NCI-H526 treated with DMSO at 0.1 percent for 48 hours (cell line): ENCODE measurements around the gene MPST.

Source experiments
- DNase-seq: peaks from one replicate; lab custom pipeline; 2025; lab: John Stamatoyannopoulos, UW

Gene MPST

DNA sequence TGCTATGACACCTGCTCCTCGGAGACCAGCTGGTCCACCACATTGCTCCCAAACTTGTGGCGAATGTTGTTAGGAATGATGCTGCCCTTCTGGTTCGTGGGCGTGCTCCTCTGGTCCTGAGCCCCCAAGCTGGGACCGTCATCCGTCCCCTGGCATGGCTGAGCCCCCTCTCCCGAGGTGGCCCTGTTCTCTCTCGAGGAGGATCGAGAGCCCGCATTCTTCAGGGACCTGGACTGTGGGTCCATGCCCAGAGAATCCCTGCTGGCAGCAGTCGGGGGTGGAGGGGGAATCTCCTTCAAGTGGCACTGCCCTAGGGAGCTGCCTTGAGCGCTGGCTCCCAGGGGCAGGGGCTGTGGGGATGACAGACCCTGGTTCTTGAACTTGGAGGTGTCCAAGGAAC is 17.7 kb upstream of the MPST start:
- no peak for DNase-seq

DNA sequence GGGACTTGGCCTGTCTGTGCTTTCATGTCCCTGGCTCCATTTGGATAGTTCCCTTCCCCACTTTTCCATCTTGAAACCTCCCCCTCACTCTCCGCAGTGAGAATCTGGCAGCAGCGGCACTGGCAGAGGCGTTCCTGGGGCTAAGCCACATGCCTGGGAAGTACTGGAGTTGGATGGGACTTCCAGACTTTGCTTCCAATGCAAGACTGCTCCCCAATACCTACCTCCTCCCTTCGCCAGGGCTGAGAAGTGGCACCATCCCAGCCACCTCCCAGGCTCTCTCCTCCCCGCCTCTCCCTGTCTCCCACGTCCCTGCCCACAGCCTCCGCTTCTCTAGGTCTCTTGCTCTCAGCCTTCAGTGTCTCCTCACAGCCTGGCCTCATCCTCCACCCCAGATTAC is 16.9 kb upstream of the MPST start:
- DNase-seq, result no peak

DNA sequence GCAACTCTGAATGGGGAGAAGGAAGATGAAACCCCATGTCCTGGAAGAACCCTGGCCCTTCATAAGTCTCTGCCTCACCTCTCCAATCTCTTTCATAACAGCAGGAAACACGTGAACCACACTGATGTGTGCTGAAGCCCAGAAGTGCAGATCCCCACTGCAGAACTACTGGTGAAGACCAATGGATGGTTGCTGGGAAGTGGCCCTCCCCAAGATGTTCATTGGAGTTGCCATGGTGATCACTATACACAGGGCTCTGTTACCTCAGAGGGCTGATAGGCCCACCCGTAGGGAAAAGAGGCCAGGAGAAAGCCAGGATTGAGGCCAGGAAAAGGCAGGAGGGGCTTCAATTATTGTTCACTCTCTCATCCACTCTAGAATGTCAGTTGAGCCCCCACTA is 11.9 kb upstream of the MPST start:
- no peak for DNase-seq

DNA sequence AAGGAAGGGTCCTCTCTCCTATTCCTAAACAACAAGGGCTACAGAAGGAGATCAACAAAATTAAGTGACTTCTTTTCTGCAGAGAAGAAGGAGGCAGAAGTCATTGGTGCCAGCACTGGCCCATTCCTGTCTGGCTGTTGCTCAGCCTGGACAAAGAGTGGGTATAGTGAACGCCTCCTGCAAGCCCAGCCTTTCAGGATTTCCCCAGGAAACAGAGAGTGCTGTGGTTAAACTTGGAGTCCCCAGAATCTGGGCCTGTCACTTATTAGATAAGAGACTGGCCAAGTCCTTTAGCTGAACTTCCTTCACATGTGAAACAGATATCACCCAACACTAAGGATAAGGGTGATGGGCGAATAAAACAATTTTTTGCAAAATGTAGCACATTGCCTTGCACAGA is 11.2 kb upstream of the MPST start:
- DNase-seq, result no peak

DNA sequence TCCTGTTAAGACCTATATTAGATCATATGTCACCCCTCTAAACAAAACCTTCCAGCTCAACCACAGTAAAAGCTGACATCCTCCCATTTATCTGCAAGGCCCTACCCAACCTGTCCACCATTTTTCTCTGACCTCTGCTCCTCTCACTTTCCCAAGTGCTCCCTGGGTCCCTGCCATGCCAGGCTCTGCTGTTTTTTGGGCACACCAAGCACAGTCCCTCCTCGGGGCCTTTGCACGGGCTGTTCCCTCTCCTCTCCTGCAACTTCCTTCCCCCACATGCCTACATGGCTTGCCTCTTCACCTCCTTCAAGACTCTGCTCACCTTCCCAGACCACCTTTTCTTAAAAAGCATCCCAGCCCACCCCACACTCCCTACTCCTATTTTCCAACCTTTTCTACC is 10.1 kb upstream of the MPST start:
- no peak for DNase-seq

DNA sequence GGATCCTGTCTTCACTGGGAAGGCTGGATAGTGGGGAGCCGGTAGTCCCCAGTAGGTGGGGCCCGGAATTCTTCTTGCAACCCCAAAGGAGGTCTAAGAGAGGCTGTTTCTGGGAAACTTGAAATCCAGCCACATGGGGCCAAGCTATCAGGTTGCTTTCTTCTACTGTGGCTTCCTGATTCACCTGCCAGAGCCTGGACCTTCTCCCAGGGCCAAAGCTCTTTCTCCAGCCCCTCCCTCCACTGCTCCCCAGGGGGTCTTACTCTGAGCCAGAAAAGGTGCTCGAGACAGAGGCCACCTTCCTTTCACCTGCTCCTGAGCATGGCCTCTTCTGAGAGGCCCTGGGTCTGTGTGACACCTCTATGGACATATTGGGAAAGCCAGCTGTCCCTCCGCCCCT is 9.4 kb upstream of the MPST start:
- DNase-seq, result no peak

DNA sequence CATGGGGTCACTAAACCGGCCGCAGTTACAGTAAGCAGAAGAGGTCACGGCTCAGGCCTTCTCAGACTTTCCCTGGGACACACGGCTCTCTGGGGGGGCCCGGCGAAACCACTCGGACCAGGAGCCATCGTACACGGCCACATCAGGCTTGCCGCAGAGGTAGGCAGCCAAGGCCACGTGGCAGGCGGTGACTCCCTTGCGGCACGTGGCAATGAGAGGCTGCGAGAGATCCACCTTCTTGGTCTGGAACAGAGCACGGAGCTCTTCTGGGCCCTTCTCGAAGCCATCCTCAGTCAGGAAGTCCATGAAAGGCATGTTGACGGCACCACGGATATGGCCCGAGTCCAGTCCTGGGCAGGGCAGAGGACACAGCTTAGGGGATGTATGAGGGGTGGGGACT is 8.6 kb upstream of the MPST start:
- no peak for DNase-seq

DNA sequence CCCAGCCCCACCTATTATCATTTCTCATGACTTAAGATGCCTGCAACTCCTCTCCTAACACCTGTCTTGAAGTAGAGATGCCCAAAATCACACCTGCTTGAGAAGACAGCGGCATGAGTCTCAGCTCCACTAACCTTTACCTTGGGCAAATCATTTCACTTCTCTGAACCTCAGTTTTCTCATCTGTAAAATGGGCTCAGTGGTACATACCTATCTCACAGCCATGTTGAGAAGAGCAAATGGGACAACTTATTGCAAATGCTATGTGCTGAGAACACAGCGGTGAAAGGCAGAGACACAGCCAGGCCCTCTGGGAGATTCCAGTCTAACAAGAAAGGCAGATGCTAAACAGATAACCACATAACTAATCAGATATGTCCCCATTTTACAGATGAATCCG is 8.1 kb upstream of the MPST start:
- no peak for DNase-seq

DNA sequence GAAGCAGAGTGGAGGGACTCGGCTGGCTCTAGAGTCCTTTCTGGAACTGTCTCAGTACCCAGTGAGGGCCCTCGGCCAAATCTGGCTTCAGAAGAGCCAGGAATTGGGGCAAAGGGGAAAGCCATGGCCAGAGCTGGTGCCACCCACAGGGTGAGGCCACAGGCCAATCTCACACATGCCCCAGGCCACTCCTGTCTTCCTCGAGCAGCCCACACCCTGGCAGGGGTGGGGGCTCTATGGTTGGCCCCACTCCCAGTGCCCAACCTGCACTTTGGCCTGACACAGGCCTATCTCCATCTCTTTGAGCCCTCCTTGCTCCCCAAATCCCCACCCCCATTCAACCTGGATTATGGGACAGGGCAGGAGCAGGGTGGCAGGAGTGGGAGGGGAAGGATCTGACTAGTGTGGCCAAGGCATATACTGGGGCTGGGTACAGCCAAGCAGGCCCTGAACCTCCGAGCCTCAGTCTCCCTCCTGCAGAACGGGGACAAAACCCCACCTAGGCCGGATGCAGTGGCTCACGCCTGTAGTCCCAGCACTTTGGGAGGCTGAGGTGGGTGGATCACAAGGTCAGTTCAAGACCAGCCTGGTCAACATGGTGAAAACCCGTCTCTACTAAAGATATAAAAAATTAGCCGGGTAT is 7.2 kb upstream of the MPST start:
- DNase-seq, result no peak

DNA sequence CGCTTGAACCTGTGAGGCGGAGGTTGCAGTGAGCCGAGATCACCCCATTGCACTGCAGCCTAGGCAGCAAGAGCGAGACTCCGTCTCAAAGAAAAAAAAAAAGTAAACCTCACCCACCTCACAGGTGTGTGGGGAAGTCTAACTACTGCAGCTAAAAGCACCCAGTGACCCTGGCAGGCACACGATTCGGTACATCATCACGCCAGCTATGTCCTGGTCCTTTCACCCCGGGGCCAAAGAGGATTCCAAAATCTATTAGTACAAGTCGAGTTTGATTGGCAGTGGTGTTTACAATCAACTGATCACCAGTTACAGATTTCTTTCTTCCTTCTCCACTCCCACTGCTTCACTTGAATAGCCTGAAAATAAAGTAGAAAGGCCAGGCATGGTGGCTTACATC is 6.6 kb upstream of the MPST start:
- no peak for DNase-seq

DNA sequence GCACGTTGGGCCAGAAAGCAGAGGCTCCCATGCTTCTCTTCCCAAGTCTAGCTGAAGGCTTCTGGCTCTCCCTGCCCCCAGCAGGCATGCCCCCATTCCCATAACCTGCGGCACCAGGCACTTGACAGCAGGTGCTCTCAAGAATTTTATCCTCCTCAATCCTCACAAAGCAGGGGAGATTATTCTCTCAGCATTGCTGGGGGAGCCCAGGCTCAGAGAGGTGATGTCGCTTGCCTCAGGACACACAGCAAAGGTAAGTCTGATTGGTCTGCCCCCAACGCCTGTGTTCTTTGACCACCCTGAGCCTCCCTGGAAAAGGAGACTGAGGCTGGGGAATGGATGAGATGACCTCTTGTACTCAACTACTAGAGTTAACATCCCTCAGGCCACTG is 5.1 kb upstream of the MPST start:
- no peak for DNase-seq

DNA sequence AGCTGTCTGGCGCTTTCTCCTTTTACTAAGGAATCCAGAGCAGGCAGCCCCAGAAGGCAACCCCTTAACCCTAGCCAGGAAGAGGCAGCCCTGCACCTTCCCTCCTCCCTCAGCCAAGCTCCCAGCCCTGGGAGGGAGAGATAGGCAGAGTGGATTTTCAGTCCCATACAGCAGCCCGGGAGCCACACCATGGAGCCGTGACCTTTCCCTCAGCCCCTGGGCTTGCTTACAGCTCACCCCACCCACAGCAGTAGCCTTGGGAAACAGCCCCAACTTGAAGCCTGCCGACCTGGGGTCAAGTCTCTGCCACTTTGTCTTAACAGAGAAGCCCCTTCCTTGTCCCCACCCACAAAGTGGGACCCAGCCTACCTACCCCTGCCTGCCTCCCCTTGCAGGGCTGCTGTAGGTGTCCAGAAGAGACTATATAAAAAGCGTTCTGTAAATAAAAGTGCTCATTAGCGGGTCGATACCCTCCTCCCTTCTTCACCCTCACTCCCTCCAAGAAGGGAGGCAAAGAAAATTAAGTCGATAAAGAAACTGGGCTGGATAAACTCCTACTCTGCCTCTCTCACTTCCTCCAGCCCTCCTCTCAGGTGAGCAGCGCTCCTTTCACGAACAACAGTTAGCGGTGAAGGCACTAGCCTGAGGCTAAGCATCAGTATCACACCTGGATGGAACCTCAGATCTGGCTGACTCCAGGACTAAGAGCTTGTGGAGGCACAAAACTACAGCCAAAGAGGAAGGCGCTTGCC is 4.5 kb upstream of the MPST start:
- DNase-seq, result no peak

DNA sequence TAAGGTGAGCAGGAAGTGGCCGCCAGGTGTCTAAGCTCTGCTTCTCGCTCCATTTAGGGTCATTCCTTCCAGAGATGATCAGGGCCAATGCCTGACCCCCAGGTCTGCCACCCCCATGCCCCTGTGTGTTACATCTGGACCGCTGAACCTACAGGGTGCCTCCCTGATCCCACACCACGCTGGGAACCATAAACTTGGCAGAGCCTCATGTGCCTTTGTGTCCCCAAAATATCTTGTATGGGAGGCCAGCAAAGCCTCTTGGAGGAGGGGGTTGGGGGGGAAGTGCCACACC is 4.0 kb upstream of the MPST start:
- no peak for DNase-seq

DNA sequence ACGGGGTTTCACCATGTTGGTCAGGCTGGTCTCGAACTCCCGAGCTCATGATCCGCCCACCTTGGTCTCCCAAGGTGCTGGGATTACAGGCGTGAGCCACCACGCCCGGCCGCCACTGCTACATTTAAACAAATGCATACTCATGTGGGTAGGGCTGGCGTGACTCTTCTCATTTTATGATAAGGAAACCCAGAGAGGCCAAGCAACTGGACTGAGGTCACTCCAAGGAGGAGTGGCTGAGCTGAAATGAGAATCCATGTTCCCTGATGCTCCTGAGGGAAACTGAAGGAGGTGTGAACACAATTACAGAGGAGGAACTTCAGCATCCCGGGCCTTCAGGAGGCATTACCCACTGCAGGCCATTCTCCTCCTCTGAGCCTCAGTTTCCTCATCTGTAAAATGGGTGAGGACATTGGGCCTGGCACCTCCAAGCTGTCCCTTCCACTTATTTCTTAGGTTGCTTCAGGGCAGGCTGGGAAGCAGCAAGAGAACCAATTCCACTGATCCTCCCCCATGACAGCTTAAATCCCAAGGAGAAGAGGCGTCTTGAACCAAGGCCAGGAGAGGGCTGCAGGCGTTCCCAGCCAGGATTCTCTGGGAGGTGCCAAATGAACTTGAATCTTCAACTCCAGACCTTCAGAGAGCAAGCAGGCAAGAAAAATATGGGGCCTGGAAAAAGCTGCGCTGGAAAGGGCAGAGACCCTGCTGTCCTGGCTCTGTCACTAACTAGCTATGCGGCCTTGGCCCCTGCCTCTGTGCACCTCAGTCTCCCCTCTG is 3.2 kb upstream of the MPST start:
- no peak for DNase-seq

DNA sequence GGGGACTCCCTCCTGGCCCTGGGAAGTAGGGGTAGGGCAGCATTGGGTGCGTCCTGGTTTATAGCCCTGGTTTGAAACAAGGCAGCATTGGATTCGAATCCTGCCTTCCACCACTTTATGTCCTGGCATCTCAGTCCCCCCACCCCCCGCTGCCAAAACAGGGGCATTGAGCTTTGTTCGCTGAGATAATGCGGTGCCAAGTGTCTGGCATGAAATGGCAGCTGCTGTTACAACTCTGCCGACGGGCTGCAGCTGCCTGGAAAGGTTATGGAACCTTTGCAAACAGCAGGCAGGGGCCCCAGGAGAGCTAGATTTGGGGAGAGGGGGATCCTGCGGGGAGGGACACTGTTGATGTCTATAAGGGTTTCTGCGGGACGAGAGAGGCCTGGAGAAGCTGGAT is 2.2 kb upstream of the MPST start:
- no peak for DNase-seq

DNA sequence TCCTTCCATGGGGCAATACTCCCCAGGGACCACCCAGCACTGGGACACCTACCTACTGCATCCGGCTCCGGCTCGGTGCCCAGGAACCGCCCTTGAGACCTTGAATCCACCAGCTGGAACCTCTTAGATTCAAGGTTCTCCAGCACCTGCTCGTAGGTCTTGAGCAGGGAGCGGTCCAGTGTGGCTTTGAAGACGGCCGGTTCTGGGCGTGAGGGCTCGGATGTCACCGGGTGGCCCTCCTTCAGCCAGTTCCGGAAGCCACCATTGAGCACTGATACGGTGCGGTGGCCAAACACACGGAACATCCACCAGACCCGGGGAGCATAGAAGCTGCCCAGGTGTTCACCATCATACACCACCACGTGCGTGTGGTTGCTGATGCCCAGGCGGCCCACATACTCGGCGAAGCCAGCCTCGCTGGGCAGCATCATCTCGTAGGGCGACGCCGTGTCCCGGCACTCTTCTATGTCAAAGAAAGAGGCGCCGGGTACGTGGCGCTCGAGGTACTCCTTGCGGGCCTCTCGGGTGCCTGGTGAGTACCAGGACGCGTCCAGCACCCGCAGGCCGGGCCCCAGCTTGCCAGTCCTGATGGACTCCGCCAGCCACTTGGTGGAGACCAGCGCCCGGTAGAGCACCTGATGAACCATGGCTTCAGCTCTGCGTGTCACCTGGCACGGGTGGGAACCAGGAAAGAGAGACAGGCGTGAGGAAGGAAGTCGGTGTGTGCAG is 1.3 kb upstream of the MPST start:
- no peak for DNase-seq

DNA sequence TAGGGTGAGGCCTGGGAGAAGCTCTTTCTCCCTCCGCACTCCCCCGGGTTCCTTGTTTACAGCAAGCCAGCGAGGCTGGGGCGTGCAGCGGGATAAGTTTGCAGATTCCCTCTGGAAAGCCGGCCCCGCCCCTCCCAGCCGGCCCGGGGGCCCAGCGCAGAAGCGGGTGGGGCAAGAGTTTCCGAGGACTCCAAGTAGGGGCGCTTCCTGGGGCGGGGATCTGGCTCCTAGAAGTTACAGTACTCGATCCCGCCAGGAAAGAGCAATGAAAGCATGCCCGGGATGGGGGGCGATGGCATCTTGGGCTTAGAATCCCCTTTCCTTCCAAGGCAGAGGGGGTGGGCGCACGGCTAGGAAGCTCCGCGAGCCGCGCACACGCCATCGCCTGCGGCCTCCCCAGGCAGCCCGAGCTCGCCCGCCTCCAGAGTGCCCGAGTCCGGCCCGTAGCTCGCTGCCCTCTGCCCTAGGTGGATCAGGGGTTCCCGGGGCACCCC is 680 bp upstream of the MPST start:
- DNase-seq, result peak; percentile 13

DNA sequence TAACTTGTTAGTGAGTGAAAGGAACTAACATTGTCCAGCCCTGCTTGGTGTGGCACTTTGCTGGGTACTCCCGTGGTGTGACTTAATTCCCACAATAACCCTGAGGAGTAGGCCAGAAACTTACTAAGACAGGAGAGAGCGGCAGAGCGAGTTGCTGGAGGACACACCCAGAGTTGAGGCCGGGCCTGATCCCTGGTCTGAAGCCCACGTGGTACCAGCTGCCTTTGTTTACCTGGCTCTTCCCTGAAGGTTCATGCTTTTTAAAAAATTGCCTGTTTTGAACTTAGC is 594 bp downstream of the MPST start:
- DNase-seq, result no peak

DNA sequence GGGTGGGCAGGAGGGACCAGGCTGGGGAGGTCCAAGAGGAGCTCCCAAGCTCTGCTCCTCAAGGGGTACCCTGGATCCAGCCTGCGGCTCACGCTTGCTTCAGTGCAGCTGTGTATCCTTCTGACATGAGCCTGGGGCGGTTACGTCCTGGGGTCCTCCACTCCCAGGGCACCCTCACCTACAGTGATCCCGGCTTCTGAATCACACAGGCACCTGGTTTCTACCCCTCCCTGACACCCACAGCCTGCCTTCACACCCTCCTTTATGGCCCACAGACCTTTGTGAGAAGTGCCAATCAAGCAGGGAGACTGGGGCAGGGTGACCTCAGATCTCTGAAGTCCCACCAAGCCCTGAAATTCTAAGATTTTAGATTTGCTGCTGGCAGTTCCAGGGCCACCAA is 1.5 kb downstream of the MPST start:
- DNase-seq, result no peak

DNA sequence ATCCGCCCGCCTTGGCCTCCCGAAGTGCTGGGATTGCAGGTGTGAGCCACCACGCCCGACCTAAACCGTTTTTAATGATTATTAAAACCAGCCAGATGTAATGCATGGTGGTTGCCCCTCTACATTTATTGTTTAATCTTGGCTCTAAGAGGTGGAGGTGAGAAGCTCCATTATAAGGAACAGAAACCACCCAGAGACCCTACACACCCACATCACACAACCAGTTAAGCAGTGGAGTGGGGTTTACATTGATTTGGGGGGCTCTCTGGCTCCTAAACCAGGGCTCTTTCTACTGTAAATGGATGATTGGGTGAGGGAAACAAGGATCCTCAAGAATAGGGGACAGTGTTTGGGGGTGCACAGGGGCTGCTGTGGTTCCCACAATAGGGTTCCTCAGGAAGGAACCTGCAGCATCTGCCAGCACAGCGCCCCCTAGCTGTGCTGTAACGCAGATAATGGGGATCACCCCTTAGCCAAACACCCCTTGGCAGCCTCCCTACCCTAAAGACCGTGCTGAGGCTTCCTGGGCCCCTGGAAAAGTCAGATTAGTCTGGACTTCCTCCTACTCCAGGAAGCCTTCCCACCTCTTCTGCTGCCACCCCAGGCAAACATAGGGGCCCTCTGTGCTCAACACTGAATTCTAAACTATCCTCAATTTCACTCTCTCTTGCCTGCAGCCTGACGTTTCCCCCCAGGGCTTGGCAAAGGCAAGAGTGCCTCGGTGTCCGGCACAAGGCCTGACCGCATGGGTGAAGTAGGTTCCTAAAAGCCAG is 2.4 kb downstream of the MPST start:
- DNase-seq, result no peak

DNA sequence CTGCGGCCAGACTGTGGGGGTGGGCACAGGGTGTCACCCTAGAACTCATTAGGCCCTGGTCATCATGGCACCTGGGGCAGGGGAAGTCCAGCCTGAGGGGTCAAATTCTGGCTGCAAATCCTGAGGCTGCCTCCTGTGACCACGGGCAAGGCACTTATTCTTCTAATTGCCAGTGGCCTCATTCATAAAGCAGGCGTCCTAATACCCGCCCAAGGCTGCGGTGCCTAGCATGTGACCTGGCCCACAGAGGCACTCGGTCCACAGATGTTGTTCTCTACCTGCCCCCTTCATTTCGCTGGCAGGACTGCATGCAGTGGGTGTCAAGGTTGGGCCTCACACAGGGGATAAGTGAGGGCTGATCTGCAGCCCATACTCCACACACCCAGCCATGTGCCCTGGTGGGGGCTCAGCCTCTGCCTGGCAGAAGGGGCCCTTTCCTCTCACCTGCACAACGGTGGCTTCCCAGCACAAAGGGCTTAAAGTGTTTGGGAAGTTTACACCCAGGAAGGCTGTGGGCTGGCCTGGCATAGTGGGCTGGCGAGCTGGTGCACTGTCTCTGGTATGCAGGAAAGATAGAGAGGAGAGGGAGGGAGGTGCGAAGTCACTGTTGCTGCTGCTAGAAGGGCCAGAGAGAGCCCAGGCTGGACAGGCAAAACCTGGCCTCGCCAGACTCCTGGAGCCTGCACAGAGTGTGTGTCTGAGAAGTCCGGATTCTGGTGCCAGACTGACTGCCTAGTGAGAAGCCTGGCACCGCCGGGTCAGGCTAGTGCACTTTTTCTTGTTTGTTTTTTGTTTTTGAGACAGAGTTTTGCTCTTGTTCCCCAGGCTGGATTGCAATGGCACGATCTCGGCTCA is 3.2 kb downstream of the MPST start:
- DNase-seq, result no peak
